ENCODE data around the gene NTMT1.

Gene NTMT1

DNA sequence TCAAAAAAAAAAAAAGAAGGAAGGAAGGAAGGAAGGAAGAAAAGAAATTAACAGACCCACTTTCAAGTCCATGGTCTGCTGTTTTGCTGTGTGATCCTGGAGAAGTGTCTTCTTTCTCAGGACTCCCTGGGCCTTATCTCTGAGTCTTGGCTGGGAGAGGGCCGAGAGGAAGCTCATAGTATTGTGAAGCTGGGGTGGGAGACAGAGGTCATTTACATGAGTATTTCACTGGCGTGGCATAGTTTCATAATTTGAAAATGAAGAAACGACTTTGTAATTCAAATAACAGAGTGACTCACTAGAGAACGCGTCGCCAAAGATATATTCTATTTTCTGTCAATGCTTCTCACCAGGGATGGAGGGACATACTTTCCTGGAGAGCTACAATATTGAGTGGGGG lies 2.6 kb upstream of the NTMT1 start:
- H3K4me2 ChIP-seq (ENCODE audit: low read depth, low read length, poor library complexity, severe bottlenecking) = no peak overlapping the region

DNA sequence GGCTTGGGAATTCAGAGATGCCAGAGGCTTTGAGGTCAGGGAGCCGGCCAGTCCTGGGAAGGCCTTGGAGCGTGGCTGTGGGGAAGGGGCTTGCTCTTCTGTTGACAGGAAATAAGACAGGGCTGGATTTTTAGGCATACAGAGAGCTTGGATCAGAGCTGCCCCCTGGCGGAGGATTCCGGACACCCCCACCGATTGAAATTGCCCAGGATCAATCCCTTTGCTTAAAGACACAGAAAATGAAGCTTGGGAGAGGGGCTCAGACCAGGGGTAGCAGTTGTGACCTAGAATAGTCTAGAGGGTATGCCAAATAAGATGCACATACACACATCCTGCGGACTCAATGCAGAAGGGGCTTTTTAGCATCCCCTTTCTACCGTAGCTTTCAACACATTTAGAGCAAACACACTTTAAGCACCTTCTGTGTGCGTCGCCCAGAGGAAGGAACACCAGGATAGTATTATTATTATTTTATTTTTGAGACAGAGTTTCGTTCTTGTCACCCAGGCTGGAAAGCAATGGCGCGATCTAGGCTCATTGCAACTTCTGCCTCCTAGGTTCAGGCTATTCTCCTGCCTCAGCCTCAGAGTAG lies 1.7 kb upstream of the NTMT1 start:
- H3K79me2 ChIP-seq (ENCODE audit: insufficient read depth, low read length) = peaks cover 33% of the 10 kb centered on the region
- H3K4me1 ChIP-seq (ENCODE audit: insufficient read depth, low read length, poor library complexity, severe bottlenecking) = peaks cover 26% of the 10 kb centered on the region
- TF ChIP-seq, protein P1, sequence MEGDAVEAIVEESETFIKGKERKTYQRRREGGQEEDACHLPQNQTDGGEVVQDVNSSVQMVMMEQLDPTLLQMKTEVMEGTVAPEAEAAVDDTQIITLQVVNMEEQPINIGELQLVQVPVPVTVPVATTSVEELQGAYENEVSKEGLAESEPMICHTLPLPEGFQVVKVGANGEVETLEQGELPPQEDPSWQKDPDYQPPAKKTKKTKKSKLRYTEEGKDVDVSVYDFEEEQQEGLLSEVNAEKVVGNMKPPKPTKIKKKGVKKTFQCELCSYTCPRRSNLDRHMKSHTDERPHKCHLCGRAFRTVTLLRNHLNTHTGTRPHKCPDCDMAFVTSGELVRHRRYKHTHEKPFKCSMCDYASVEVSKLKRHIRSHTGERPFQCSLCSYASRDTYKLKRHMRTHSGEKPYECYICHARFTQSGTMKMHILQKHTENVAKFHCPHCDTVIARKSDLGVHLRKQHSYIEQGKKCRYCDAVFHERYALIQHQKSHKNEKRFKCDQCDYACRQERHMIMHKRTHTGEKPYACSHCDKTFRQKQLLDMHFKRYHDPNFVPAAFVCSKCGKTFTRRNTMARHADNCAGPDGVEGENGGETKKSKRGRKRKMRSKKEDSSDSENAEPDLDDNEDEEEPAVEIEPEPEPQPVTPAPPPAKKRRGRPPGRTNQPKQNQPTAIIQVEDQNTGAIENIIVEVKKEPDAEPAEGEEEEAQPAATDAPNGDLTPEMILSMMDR (conservative IDR thresholded peaks at IDR 0.05; ENCODE audit: low read length) = peak; percentile 63
- TF ChIP-seq EZH2phosphoT487 (IDR thresholded peaks at IDR 0.05; ENCODE audit: borderline replicate concordance) = no peak
- no peak overlapping the region for H3K4me3 ChIP-seq (ENCODE audit: low read length, poor library complexity, severe bottlenecking)
- H3K9me3 ChIP-seq (ENCODE audit: insufficient read depth, low read depth, low read length) = no peaks in the 10 kb centered on the region
- no peaks in the 10 kb centered on the region for H3K9me2 ChIP-seq (replicated peaks; ENCODE audit: low read depth, low read length)
- peak overlapping the region; percentile 73; the same call in 1 of the 2 replicates for H2AFZ ChIP-seq (ENCODE audit: low read length)
- H4K20me1 ChIP-seq (ENCODE audit: insufficient read depth, low read length, poor library complexity, severe bottlenecking) = peaks cover 18% of the 10 kb centered on the region
- no peak overlapping the region for H3K9ac ChIP-seq (ENCODE audit: low read depth, low read length, poor library complexity, severe bottlenecking)
- no peaks in the 10 kb centered on the region for H3F3A ChIP-seq (ENCODE audit: low read depth)
- H3K27me3 ChIP-seq (ENCODE audit: insufficient read depth, low read length, poor library complexity, severe bottlenecking) = no peaks in the 10 kb centered on the region
- H3K4me2 ChIP-seq (ENCODE audit: low read depth, low read length, poor library complexity, severe bottlenecking) = no peak overlapping the region
- H3K36me3 ChIP-seq (ENCODE audit: insufficient read depth, low read length) = no peaks in the 10 kb centered on the region

More for the DNA sequence above, 2.6 kb upstream of the NTMT1 start:
- H3K4me3 ChIP-seq (ENCODE audit: low read length, poor library complexity, severe bottlenecking) = no peak overlapping the region
- H4K20me1 ChIP-seq (ENCODE audit: insufficient read depth, low read length, poor library complexity, severe bottlenecking) = peaks cover 17% of the 10 kb centered on the region
- TF ChIP-seq, protein P1 (conservative IDR thresholded peaks at IDR 0.05; ENCODE audit: low read length) = no peak
- TF ChIP-seq EZH2phosphoT487 (IDR thresholded peaks at IDR 0.05; ENCODE audit: borderline replicate concordance) = no peak
- H3F3A ChIP-seq (ENCODE audit: low read depth) = no peaks in the 10 kb centered on the region
- H3K27me3 ChIP-seq (ENCODE audit: insufficient read depth, low read length, poor library complexity, severe bottlenecking) = no peaks in the 10 kb centered on the region
- H2AFZ ChIP-seq (ENCODE audit: low read length) = no peak overlapping the region
- no peaks in the 10 kb centered on the region for H3K9me3 ChIP-seq (ENCODE audit: insufficient read depth, low read depth, low read length)
- peaks cover 24% of the 10 kb centered on the region for H3K4me1 ChIP-seq (ENCODE audit: insufficient read depth, low read length, poor library complexity, severe bottlenecking)
- H3K9ac ChIP-seq (ENCODE audit: low read depth, low read length, poor library complexity, severe bottlenecking) = no peak overlapping the region
- H3K79me2 ChIP-seq (ENCODE audit: insufficient read depth, low read length) = peaks cover 23% of the 10 kb centered on the region
- H3K36me3 ChIP-seq (ENCODE audit: insufficient read depth, low read length) = no peaks in the 10 kb centered on the region
- H3K9me2 ChIP-seq (replicated peaks; ENCODE audit: low read depth, low read length) = no peaks in the 10 kb centered on the region

DNA sequence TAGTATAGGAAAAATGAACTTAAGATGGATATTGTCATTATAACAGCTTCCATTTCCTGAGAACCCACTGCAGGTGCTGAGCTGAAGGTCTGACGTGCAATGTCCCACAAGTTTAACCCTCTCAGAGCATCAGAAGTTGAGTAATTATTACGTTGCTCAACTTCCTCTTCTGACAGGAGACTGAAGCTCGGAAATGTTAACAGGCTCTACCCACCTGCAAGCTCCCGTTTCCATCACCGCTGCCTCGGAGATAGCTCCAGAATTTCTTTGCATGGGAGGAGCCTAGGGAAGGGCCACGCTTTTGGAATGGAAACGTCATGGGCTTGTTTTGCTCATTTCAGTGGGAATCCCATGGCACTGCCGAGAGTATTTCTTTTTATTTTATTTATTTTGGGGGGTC lies 1.0 kb upstream of the NTMT1 start:
- Histone ChIP-seq H3K4me1 (ENCODE audit: insufficient read depth, low read length, poor library complexity, severe bottlenecking) (peaks cover 29% of the 10 kb centered on the region), H3K9me2 (replicated peaks; ENCODE audit: low read depth, low read length) (no peaks in the 10 kb centered on the region), H3K27me3 (ENCODE audit: insufficient read depth, low read length, poor library complexity, severe bottlenecking) (no peaks in the 10 kb centered on the region), H3K9ac (ENCODE audit: low read depth, low read length, poor library complexity, severe bottlenecking) (no peak overlapping the region), H3K36me3 (ENCODE audit: insufficient read depth, low read length) (no peaks in the 10 kb centered on the region), H2AFZ (ENCODE audit: low read length) (no peak overlapping the region), H3K79me2 (ENCODE audit: insufficient read depth, low read length) (peaks cover 39% of the 10 kb centered on the region), H4K20me1 (ENCODE audit: insufficient read depth, low read length, poor library complexity, severe bottlenecking) (peaks cover 24% of the 10 kb centered on the region), H3K4me3 (ENCODE audit: low read length, poor library complexity, severe bottlenecking) (no peak overlapping the region), H3K4me2 (ENCODE audit: low read depth, low read length, poor library complexity, severe bottlenecking) (peak overlapping the region; percentile 95), H3F3A (ENCODE audit: low read depth) (no peaks in the 10 kb centered on the region), H3K9me3 (ENCODE audit: insufficient read depth, low read depth, low read length) (no peaks in the 10 kb centered on the region)
- TF ChIP-seq, protein P1 (conservative IDR thresholded peaks at IDR 0.05; ENCODE audit: low read length) = no peak
- no peak for TF ChIP-seq EZH2phosphoT487 (IDR thresholded peaks at IDR 0.05; ENCODE audit: borderline replicate concordance)

Data from Loucy (cell line).